GM19193 (cell line): Measurements from ENCODE around the gene TMEM176B.

Experiments used
- POLR2A ChIP-seq: IDR thresholded peaks from 4 replicates; pipeline ENCODE4 v1.6.1; 2011; ENCODE audit not compliant: insufficient read depth, insufficient read length; ENCODE audit errors: extremely low read depth

Gene TMEM176B

GRCh38 chr7:150787321-150788281, 12.6 kb downstream of the TMEM176B start:
- no peak for TF ChIP-seq POLR2A

GRCh38 chr7:150784954-150785353, 15.2 kb downstream of the TMEM176B start:
- TF ChIP-seq POLR2A, result no peak

GRCh38 chr7:150784120-150784736, 15.9 kb downstream of the TMEM176B start:
- no peak for TF ChIP-seq POLR2A

- TF ChIP-seq POLR2A, result no peak
These were observed 18.2 kb downstream of the TMEM176B start for GRCh38 chr7:150781961-150782360.

GRCh38 chr7:150781103-150781502, 19.1 kb downstream of the TMEM176B start:
- TF ChIP-seq POLR2A, result no peak

- TF ChIP-seq POLR2A, result no peak
These were observed 19.9 kb downstream of the TMEM176B start for GRCh38 chr7:150780292-150780691.

GRCh38 chr7:150778738-150779301, 21.3 kb downstream of the TMEM176B start:
- TF ChIP-seq POLR2A, result no peak

- no peak for TF ChIP-seq POLR2A
These were observed 22.0 kb downstream of the TMEM176B start for GRCh38 chr7:150778014-150778737.

- no peak for TF ChIP-seq POLR2A
These were observed 30.4 kb downstream of the TMEM176B start for GRCh38 chr7:150769768-150770167.

GRCh38 chr7:150766334-150766709, 33.8 kb downstream of the TMEM176B start:
- no peak for TF ChIP-seq POLR2A

- TF ChIP-seq POLR2A, result no peak
These were observed 40.7 kb downstream of the TMEM176B start for GRCh38 chr7:150759479-150759878.

- TF ChIP-seq POLR2A, result no peak
These were observed 43.3 kb downstream of the TMEM176B start for GRCh38 chr7:150756858-150757257.

GRCh38 chr7:150756166-150756565, 44.0 kb downstream of the TMEM176B start:
- no peak for TF ChIP-seq POLR2A

- TF ChIP-seq POLR2A, result no peak
These were observed 44.6 kb downstream of the TMEM176B start for GRCh38 chr7:150755473-150756099.
